ENCODE measurements around the gene KCNH8.
"Not testable (repeated sequence)": the region's sequence is repeated elsewhere in the genome, so short reads cannot be mapped to it uniquely, and the experiment has no call there.

DNA sequence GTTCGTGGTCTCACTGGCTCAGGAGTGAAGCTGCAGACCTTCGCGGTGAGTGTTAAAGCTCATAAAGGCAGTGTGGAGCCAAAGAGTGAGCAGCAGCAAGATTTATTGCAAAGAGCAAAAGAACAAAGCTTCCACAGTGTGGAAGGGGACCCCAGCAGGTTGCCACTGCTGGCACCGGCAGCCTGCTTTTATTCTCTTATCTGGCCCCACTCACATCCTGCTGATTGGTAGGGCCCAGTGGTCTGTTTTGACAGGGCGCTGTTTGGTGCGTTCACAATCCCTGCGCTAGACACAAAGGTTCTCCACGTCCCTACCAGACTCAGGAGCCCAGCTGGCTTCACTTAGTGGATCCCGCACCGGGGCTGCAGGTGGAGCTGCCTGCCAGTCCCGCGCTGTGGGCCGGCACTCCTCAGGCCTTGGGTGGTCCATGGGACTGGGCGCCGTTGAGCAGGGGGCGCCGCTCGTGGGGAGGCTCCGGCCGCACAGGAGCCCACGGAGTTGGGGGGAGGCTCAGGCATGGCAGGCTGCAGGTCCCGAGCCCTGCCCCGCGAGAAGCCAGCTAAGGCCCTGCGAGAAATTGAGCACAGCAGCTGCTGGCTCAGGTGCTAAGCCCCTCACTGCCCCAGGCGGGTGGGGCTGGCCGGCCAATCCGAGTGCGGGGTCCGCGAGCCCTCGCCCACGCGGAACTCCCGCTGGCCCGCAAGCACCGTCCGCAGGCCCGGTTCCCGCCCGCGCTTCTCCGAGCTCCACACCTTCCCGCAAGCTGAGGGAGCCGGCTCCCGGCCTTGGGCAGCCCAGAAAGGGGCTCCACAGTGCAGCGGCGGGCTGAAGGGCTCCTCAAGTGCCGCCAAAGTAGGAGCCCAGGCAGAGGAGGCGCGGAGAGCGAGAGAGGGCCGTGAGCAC, 85.8 kb downstream of the KCNH8 start:
- TF ChIP-seq, protein P1, sequence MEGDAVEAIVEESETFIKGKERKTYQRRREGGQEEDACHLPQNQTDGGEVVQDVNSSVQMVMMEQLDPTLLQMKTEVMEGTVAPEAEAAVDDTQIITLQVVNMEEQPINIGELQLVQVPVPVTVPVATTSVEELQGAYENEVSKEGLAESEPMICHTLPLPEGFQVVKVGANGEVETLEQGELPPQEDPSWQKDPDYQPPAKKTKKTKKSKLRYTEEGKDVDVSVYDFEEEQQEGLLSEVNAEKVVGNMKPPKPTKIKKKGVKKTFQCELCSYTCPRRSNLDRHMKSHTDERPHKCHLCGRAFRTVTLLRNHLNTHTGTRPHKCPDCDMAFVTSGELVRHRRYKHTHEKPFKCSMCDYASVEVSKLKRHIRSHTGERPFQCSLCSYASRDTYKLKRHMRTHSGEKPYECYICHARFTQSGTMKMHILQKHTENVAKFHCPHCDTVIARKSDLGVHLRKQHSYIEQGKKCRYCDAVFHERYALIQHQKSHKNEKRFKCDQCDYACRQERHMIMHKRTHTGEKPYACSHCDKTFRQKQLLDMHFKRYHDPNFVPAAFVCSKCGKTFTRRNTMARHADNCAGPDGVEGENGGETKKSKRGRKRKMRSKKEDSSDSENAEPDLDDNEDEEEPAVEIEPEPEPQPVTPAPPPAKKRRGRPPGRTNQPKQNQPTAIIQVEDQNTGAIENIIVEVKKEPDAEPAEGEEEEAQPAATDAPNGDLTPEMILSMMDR (IDR thresholded peaks at IDR 0.05), result not testable (repeated sequence)
- not testable (repeated sequence) for TF ChIP-seq EP300 (IDR thresholded peaks at IDR 0.05; ENCODE audit: low read depth); POLR2A (IDR thresholded peaks at IDR 0.05); POLR2AphosphoS5 (IDR thresholded peaks at IDR 0.05)
